Effector memory CD4-positive, alpha-beta T cell (primary cell): Measurements from ENCODE around the gene BANF1.
A peak's percentile ranks its signal among the peaks of the same experiment; 100 is the strongest.

Source experiments
- DNase-seq, 3 donors: peaks; one replicate each; pipeline ENCODE4 v3.0.0-alpha.2; 2020
- H3K27ac ChIP-seq: 2 replicates; pipeline ENCODE4 v1.7.0; 2013; ENCODE audit warnings: mild to moderate bottlenecking, low read length, moderate library complexity; ENCODE audit not compliant: insufficient read depth, poor library complexity, severe bottlenecking
- H3K27me3 ChIP-seq: replicated peaks from 2 replicates; pipeline ENCODE4 v1.7.0; 2013; ENCODE audit warnings: mild to moderate bottlenecking, low read length; ENCODE audit not compliant: insufficient read depth, control insufficient read depth, poor library complexity, severe bottlenecking
- H3K36me3 ChIP-seq: 2 replicates; pipeline ENCODE4 v1.7.0; 2013; ENCODE audit warnings: mild to moderate bottlenecking, low read length, moderate library complexity; ENCODE audit not compliant: control insufficient read depth, insufficient read depth
- H3K4me1 ChIP-seq: 2 replicates; pipeline ENCODE4 v1.7.0; 2013; ENCODE audit warnings: low read length, mild to moderate bottlenecking; ENCODE audit not compliant: control insufficient read depth, insufficient read depth, poor library complexity, severe bottlenecking
- H3K4me3 ChIP-seq: 2 replicates; pipeline ENCODE4 v1.7.0; 2013; ENCODE audit warnings: low read length, low read depth, mild to moderate bottlenecking; ENCODE audit not compliant: insufficient read depth, poor library complexity, severe bottlenecking
- H3K9me3 ChIP-seq: 2 replicates; pipeline ENCODE4 v1.7.0; 2013; ENCODE audit warnings: mild to moderate bottlenecking, low read length, moderate library complexity; ENCODE audit not compliant: control insufficient read depth
- total RNA-seq, 3 donors: gene quantifications; one replicate each; lab custom pipeline; 2026; lab: John Stamatoyannopoulos, UW

Gene BANF1
- total RNA-seq = 9.0 to 15.3 (median 9.5) reads per million in 3 donors

DNA sequence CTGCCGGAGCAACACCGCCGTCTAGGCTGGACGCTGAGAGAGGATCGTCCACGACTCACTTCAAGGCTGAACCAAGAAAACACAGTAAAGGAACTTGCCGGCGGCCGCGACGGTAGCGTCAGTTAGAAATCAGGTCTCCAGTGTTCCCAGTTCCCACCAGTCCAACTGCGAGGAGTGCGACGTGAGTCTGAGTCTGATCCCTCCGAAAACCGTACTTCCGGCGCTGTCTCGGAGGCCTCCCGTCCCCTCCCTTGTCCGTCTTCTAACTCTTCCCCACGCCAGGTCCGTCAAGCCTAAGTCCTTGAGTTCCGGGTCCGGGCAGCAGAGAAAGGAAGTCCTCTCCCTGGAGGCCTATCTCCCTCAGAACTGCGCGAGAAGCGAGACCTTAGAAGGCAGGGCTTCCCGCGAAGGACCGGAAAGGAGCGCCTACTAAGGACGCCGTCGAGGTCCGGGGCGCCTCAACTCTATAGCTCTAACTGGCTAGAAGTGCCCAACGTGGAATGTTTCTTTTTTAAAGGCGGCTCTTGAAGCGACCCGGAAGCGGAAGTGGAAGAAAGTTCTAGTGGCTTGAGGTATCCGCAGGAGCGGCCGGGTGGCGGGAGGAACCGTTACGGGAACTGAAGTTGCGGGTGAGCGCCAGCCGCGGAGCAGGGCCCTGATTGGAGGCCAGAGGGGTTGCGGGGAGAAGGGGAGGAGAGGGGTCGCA, at the start of gene BANF1, which contains the start of gene EIF1AD:
Gene BANF1, plus strand, starts transcription at position 562 of the 706 bp plus-strand sequence. CDS start 748 bp downstream, outside the sequence.
Gene EIF1AD, minus strand, starts transcription at position 216 of the 706 bp plus-strand sequence. CDS start 1,768 bp downstream, outside the sequence.
- DNase-seq = peak; percentile 82 to 92 (median 91)

DNA sequence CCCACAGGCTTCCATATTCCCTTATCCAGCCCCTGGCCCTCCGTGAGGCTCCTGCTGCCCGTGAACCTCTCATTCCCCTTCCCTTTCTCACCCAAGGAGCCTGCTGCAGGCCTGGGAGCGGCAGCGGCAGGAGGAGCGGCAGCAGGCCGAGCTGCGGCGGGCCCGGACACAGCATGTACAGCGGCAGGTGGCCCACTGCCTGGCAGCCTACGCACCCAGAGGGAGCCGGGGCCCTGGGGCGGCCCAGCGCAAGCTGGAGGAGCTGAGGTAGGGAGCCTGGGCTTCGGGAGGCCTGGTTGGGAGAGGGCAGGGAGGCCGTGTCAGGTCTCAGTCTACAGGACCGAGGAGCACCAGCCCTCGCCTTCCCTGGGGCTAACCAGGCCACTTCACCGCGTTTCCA, 48.8 kb upstream of the BANF1 start:
- Histone ChIP-seq H3K27ac (no peak overlapping the region), H3K9me3 (no peaks in the 10 kb centered on the region), H3K4me1 (peaks cover 3% of the 10 kb centered on the region), H3K27me3 (no peaks in the 10 kb centered on the region), H3K4me3 (no peak overlapping the region), H3K36me3 (no peaks in the 10 kb centered on the region)
- no peak for DNase-seq

More for the DNA sequence above, at the start of gene BANF1, which contains the start of gene EIF1AD:
- H3K27ac ChIP-seq = peak within 1 kb of the TSS; percentile 80
- H3K27me3 ChIP-seq = no peaks in the 10 kb centered on the region
- no peaks in the 10 kb centered on the region for H3K9me3 ChIP-seq
- H3K4me1 ChIP-seq = peaks cover 9% of the 10 kb centered on the region
- peak within 1 kb of the TSS; percentile 66 for H3K4me3 ChIP-seq
- peaks cover 42% of the 10 kb centered on the region for H3K36me3 ChIP-seq

DNA sequence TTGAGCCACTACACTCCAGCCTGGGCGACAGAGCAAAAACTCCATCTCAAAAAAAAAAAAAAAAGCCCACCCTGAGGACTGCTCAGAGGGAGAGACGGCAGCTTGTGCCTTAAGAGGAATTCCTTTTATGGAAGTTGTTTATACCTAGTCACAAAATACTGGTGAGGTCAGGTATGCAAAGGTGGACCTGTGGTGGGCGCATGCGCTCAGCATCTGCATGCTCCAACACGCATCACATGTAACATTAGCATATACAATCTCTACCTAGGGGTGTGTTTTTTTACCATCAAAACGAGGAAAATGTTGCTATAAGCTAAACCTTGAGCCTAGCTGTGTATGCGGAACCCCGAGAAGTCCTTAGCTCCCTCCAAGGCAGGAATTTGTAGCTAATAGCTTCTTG, 47.5 kb upstream of the BANF1 start:
- H3K9me3 ChIP-seq = no peaks in the 10 kb centered on the region
- no peaks in the 10 kb centered on the region for H3K27me3 ChIP-seq
- no peak overlapping the region for H3K4me3 ChIP-seq
- H3K36me3 ChIP-seq = no peaks in the 10 kb centered on the region
- H3K27ac ChIP-seq = no peak overlapping the region
- DNase-seq = no peak
- H3K4me1 ChIP-seq = peaks cover 3% of the 10 kb centered on the region

- no peak for DNase-seq
- H3K27ac ChIP-seq = no peak overlapping the region
Measured at GRCh38 chr11:65958291-65958690, 44.0 kb upstream of the BANF1 start.

GRCh38 chr11:65958774-65959420, 43.4 kb upstream of the BANF1 start:
- Histone ChIP-seq H3K4me1 (peaks cover 21% of the 10 kb centered on the region), H3K27me3 (no peaks in the 10 kb centered on the region), H3K27ac (no peak overlapping the region), H3K4me3 (no peak overlapping the region), H3K36me3 (peaks cover 1% of the 10 kb centered on the region), H3K9me3 (no peaks in the 10 kb centered on the region)
- DNase-seq = no peak

More at GRCh38 chr11:65958291-65958690, 44.0 kb upstream of the BANF1 start:
- Histone ChIP-seq H3K9me3 (no peaks in the 10 kb centered on the region), H3K27me3 (no peaks in the 10 kb centered on the region), H3K36me3 (no peaks in the 10 kb centered on the region), H3K4me3 (no peak overlapping the region), H3K4me1 (peaks cover 15% of the 10 kb centered on the region)

DNA sequence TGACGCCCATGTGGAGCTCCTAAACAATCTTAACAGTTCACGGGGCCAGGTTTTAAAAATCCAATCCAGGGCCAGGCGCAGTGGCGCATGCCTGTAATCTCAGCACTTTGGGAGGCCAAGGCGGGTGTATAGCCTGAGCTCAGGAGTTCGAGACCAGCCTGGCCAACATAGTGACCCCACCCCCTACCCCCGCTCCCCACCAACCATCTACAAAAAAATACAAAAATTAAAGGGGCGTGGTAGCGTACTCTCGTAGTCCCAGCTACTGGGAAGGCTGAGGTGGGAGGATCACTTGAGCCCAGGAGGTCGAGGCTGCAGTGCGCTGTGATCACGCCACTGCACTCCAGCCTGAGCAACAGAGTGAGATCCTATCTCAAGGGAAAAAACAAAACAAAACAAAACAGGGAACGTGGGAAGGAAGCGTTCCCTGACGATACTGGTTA, 41.5 kb upstream of the BANF1 start:
- Histone ChIP-seq H3K4me1 (peaks cover 21% of the 10 kb centered on the region), H3K27me3 (no peaks in the 10 kb centered on the region), H3K9me3 (no peaks in the 10 kb centered on the region), H3K36me3 (peaks cover 20% of the 10 kb centered on the region), H3K27ac (peak overlapping the region; percentile 98), H3K4me3 (peak overlapping the region; percentile 100)
- DNase-seq = no peak

GRCh38 chr11:65961267-65962140, 40.8 kb upstream of the BANF1 start, which contains the start of gene SART1:
TSS of gene SART1 (plus strand) at chr11:65961734. CDS start at chr11:65961781, 47 bp downstream.
- Histone ChIP-seq H3K4me1 (peaks cover 21% of the 10 kb centered on the region), H3K27me3 (no peaks in the 10 kb centered on the region), H3K9me3 (no peaks in the 10 kb centered on the region), H3K36me3 (peaks cover 26% of the 10 kb centered on the region), H3K4me3 (peak within 1 kb of the TSS; percentile 100), H3K27ac (peak within 1 kb of the TSS; percentile 98)
- DNase-seq = peak; percentile 95

DNA sequence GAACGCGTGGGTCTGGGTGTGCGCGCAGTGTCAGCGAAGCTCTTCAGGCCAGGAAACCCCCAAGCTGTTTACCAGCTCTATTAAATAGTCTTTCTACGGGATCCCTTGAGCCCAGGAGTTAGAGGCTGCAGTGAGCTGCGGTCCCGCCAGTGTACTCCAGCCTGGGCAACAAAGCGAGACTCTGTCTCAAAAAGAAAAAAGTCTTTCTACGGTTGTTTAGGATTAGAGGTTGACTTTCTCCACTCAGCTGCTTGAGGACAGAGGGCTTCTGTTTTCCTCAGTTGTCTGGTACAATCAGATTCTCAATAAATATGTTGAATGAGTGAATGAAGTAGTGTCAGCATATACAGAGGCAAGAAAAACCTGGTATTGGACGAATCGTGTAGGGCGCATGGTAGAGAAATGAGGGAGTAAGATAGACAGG, 40.1 kb upstream of the BANF1 start:
- peaks cover 21% of the 10 kb centered on the region for H3K4me1 ChIP-seq
- peak overlapping the region; percentile 98 for H3K27ac ChIP-seq
- no peaks in the 10 kb centered on the region for H3K27me3 ChIP-seq
- H3K36me3 ChIP-seq = peaks cover 33% of the 10 kb centered on the region
- H3K4me3 ChIP-seq = peak overlapping the region; percentile 100
- DNase-seq = no peak
- no peaks in the 10 kb centered on the region for H3K9me3 ChIP-seq

- Histone ChIP-seq H3K27me3 (no peaks in the 10 kb centered on the region), H3K27ac (no peak overlapping the region), H3K4me3 (no peak overlapping the region), H3K9me3 (no peaks in the 10 kb centered on the region), H3K36me3 (peaks cover 60% of the 10 kb centered on the region), H3K4me1 (peaks cover 18% of the 10 kb centered on the region)
- DNase-seq = no peak
Measured at GRCh38 chr11:65964906-65965305, 37.4 kb upstream of the BANF1 start.
